GM20000 (cell line): ENCODE results near the gene SIL1.

Experiments
- DNase-seq: peaks from one replicate; pipeline ENCODE4 v3.0.0; 2012; ENCODE audit warnings: low spot score
- TF ChIP-seq, protein P1 (sequence below): IDR thresholded peaks from 2 replicates; pipeline ENCODE4 v1.5.1; 2012; ENCODE audit warnings: mild to moderate bottlenecking, control low read depth; ENCODE audit errors: extremely low read depth, missing control alignments

The SIL1 gene

DNA sequence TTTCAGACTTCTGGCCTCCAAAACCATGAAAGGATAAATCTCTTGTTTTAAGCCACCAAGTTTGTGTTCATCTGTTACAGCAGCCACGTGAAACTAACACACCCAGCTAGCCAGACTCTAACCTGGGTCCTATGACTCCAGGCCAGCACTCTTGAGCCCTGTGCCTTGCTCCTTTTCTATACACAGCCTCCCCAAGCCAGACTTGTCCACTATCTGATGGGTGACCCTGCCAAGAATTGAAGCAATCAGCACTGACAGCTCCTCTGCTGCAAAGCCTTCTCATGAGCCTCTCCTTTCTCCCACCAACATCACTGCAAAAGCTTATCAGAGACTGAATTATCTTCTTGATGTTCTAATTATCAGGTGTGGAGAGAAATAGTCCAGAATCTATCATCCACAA is 41.4 kb downstream of the SIL1 start:
- TF ChIP-seq, protein P1, sequence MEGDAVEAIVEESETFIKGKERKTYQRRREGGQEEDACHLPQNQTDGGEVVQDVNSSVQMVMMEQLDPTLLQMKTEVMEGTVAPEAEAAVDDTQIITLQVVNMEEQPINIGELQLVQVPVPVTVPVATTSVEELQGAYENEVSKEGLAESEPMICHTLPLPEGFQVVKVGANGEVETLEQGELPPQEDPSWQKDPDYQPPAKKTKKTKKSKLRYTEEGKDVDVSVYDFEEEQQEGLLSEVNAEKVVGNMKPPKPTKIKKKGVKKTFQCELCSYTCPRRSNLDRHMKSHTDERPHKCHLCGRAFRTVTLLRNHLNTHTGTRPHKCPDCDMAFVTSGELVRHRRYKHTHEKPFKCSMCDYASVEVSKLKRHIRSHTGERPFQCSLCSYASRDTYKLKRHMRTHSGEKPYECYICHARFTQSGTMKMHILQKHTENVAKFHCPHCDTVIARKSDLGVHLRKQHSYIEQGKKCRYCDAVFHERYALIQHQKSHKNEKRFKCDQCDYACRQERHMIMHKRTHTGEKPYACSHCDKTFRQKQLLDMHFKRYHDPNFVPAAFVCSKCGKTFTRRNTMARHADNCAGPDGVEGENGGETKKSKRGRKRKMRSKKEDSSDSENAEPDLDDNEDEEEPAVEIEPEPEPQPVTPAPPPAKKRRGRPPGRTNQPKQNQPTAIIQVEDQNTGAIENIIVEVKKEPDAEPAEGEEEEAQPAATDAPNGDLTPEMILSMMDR: no peak
- DNase-seq: no peak

DNA sequence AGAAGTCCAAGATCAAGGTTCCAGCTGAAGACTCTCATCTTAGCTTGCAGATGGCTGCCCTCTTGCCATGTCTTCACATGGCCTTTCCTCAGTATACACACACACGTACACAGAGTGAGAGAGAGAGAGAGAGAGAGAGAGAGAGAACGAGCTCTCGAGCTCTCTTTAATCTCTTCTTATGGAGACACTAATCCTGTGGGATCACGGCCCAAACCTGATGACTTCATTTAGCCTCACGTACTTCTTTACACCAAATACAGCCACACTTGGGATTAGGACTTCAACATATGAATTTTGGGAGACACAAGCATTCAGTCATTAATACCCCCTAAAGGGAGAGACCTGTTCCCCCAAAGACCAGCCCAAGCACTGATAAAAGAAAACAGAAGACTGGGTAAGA is 42.8 kb downstream of the SIL1 start:
- TF ChIP-seq, protein P1: no peak
- DNase-seq: no peak

DNA sequence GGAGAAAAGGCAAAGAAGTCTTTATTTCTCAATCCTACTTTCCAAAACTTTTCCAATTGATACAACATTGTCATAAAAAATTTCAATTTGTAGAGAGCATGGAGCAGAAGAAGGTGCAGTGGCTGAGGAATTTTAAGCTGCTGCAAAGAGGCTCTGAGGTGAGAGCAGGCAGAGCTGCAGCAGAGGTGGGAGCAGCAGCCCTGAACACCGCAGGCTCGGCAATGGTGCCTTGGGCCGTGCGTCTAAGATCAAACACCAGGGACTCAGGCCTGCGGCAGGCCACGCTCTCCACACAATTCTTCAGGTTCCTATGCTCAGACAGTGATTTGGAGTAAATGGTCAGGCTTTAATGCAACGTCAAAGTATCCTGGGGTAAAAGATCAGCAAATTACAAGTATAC is 46.3 kb downstream of the SIL1 start:
- no peak for DNase-seq
- TF ChIP-seq, protein P1: no peak

DNA sequence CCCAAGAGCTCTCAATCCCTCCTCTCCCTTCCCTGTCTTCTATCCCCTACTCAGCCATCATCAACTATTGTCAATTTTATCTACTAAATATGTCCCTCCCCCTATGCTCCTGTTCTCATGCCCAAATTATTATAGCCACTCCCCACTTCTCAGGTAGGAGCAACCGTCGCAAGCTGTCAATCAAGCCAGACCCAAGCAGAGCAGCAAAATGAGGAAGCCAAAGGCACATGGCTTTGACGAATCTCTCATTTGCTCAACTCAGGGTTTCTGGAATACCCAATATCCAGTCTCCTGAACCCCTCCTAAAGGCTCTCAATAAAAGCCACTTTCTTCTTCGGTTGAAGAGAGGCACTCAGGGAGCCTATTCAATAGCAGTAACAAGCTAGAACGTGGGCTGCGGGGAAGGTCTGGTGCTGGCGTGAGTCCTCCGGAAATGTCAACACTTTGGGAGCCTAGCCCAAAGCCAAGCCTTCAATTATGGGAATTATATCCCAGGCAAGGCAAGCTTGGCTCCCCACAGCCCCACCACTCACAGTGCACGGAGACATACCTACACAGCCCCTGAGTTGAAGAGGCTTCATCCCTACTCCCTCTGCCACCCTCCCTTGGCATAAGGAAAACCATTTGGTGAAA is 47.7 kb downstream of the SIL1 start:
- TF ChIP-seq, protein P1: no peak
- no peak for DNase-seq

DNA sequence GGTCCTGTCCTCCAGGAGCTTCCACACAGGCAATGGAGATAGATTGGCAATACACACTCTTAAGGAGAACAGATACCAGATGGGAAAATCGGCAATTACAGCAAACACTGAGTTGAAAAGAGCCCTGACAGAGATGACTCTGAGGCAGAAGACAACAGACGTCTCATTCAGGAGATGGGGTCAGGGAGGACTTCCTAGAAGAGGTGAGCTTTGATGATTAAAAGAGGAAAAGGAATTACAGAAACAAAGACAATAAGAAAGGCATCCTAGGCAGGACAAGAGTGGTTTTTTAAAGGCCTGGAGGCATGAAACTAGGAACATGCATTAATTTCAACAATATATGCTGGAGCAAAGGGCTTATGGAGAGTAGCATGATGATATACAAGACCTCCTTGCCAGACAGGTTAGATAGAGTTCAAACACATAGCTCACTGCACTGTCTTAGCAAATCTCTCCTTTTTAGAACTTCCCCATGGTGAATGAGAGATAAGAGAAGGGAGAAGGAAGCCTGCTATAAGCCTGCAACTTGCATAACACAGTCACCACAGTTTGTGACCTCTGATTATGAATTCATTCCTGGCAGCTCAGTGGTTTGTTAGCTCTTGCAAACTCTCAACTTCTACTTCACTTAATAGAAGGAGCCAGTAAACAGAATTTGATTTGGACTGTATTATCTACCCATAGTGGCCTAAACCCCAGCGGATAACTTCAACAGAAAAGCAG is 48.5 kb downstream of the SIL1 start:
- TF ChIP-seq, protein P1: no peak
- no peak for DNase-seq

DNA sequence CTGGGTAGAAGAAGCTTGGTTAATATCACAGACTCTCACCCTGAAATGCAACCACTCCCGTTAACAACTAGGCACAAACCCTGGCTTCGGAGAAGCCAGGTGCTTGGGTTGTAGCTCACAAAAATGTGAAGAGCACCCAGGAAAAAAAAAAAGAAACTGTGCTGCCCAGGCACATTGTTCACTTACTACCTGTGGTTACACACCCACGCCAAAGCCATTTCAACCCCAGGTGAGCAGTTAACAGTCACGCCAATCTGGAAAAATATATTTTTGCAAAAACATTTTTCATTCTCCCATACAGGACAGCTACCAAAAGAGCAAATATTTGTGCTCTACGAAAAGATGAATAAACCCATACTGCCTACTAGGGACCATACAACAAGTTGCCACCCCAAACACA is 49.2 kb downstream of the SIL1 start:
- DNase-seq: no peak

DNA sequence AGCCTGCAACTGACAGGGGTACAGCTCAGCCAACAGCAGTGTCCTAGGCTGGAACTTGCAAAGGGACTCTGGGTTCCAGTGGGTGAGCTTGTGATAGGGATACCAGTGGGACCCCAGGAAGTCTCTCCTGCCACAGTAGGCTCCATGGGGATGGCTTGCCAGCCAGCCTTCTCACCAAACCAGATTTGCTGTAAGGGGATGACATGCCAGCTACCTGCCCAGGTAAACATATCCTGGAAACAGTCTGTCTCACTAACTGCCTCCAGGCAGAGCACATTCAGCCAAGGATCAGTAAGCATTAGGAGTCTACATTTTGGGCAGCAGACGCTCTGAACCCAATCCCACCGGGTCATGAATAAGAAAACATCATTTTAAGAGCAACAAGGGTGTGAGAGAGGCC is 49.9 kb downstream of the SIL1 start:
- DNase-seq: no peak
- TF ChIP-seq, protein P1: no peak

More for the DNA sequence above, 49.2 kb downstream of the SIL1 start:
- TF ChIP-seq, protein P1: no peak
